NB4 (cell line): ENCODE measurements around the gene CCNB2.

ENCODE experiments used
- CTCF ChIP-seq: IDR thresholded peaks from one replicate; pipeline ENCODE4 v1.5.1; 2012; ENCODE audit warnings: low read depth, low read length
- MAX ChIP-seq: IDR thresholded peaks from 2 replicates; pipeline ENCODE4 v1.6.1; 2011; ENCODE audit warnings: low read depth, low read length
- POLR2A ChIP-seq: IDR thresholded peaks from 2 replicates; pipeline ENCODE4 v1.6.1; 2011; ENCODE audit warnings: mild to moderate bottlenecking; ENCODE audit not compliant: insufficient read length; ENCODE audit errors: extremely low read depth

- TF ChIP-seq POLR2A (no peak), CTCF (no peak), MAX (no peak)
Observed at GRCh38 chr15:59152694-59153450, 47.9 kb downstream of the CCNB2 start.
